Measurements from ENCODE around the gene AUH. TPM values are rescaled to one million over a fixed set of nuclear protein-coding genes. Genes with fewer than 3 reads are reported as not detected.

AUH gene
- total and polyA plus RNA-seq, 2 donors from 2014 or later, result 31.6 to 63.5 TPM

GRCh38 chr9:91240596-91241165 lies 121.0 kb downstream of the AUH start:
- H3K27ac ChIP-seq (ENCODE audit: low read depth in 2 of 2, low read length in 2 of 2), result no peak overlapping the region
- TF ChIP-seq CTCF (IDR thresholded peaks at IDR 0.05; ENCODE audit: borderline replicate concordance, extremely low read depth, insufficient read depth), result no peak
- no peaks in the 10 kb centered on the region for H3K36me3 ChIP-seq (ENCODE audit: control insufficient read depth in 2 of 3, insufficient read depth in 3 of 3, low read length in 3 of 3)
- no peaks in the 10 kb centered on the region for H3K9me3 ChIP-seq (ENCODE audit: control insufficient read depth in 2 of 3, insufficient read depth in 1 of 3, low read length in 3 of 3)
- no peak overlapping the region for H3K9ac ChIP-seq (ENCODE audit: low read length in 3 of 3)
- FAIRE-seq, result no peak
- no peak for DNase-seq
- no peaks in the 10 kb centered on the region for H3K27me3 ChIP-seq (ENCODE audit: control insufficient read depth, insufficient read depth, low read length)
- H3K4me1 ChIP-seq (ENCODE audit: control insufficient read depth in 2 of 3, insufficient read depth in 2 of 3, low read depth in 1 of 3, low read length in 3 of 3), result peaks cover 0 to 6% (median 2%) of the 10 kb centered on the region in 3 donors
- intact Hi-C loops (cut with DNase I), result no loop called here
- H3K4me3 ChIP-seq (ENCODE audit: low read length in 3 of 3), result no peak overlapping the region

- H3K4me3 ChIP-seq (ENCODE audit: low read length in 3 of 3), result no peak overlapping the region
- H3K9me3 ChIP-seq (ENCODE audit: control insufficient read depth in 2 of 3, insufficient read depth in 1 of 3, low read length in 3 of 3), result no peaks in the 10 kb centered on the region
- H3K9ac ChIP-seq (ENCODE audit: low read length in 3 of 3), result no peak overlapping the region
- no peak for TF ChIP-seq CTCF (IDR thresholded peaks at IDR 0.05; ENCODE audit: borderline replicate concordance, extremely low read depth, insufficient read depth)
- peaks cover 0 to 6% (median 2%) of the 10 kb centered on the region in 3 donors for H3K4me1 ChIP-seq (ENCODE audit: control insufficient read depth in 2 of 3, insufficient read depth in 2 of 3, low read depth in 1 of 3, low read length in 3 of 3)
- no peak overlapping the region for H3K27ac ChIP-seq (ENCODE audit: low read depth in 2 of 2, low read length in 2 of 2)
- FAIRE-seq (no peak), DNase-seq (no peak)
- H3K27me3 ChIP-seq (ENCODE audit: control insufficient read depth, insufficient read depth, low read length), result no peaks in the 10 kb centered on the region
- intact Hi-C loops (cut with DNase I), result no loop called here
- no peaks in the 10 kb centered on the region for H3K36me3 ChIP-seq (ENCODE audit: control insufficient read depth in 2 of 3, insufficient read depth in 3 of 3, low read length in 3 of 3)
Observed at GRCh38 chr9:91239367-91240111, 122.2 kb downstream of the AUH start.

GRCh38 chr9:91234523-91234922 lies 127.2 kb downstream of the AUH start:
- intact Hi-C loops (cut with DNase I), result no loop called here
- FAIRE-seq, result no peak
- no peak overlapping the region for H3K4me3 ChIP-seq (ENCODE audit: low read length in 3 of 3)
- H3K27me3 ChIP-seq (ENCODE audit: control insufficient read depth, insufficient read depth, low read length), result no peaks in the 10 kb centered on the region
- H3K9me3 ChIP-seq (ENCODE audit: control insufficient read depth in 2 of 3, insufficient read depth in 1 of 3, low read length in 3 of 3), result no peaks in the 10 kb centered on the region
- no peaks in the 10 kb centered on the region for H3K4me1 ChIP-seq (ENCODE audit: control insufficient read depth in 2 of 3, insufficient read depth in 2 of 3, low read depth in 1 of 3, low read length in 3 of 3)
- no peak for DNase-seq
- no peaks in the 10 kb centered on the region for H3K36me3 ChIP-seq (ENCODE audit: control insufficient read depth in 2 of 3, insufficient read depth in 3 of 3, low read length in 3 of 3)
- no peak overlapping the region for H3K27ac ChIP-seq (ENCODE audit: low read depth in 2 of 2, low read length in 2 of 2)
- H3K9ac ChIP-seq (ENCODE audit: low read length in 3 of 3), result no peak overlapping the region
- no peak for TF ChIP-seq CTCF (IDR thresholded peaks at IDR 0.05; ENCODE audit: borderline replicate concordance, extremely low read depth, insufficient read depth)

Measured in kidney (tissue), 14 donors.